SIG-M5 (cell line): Measurements from ENCODE around the gene NRXN3.

Experiments used
- DNase-seq: peaks from one replicate; lab custom pipeline; 2025; lab: John Stamatoyannopoulos, UW

The NRXN3 gene

DNA sequence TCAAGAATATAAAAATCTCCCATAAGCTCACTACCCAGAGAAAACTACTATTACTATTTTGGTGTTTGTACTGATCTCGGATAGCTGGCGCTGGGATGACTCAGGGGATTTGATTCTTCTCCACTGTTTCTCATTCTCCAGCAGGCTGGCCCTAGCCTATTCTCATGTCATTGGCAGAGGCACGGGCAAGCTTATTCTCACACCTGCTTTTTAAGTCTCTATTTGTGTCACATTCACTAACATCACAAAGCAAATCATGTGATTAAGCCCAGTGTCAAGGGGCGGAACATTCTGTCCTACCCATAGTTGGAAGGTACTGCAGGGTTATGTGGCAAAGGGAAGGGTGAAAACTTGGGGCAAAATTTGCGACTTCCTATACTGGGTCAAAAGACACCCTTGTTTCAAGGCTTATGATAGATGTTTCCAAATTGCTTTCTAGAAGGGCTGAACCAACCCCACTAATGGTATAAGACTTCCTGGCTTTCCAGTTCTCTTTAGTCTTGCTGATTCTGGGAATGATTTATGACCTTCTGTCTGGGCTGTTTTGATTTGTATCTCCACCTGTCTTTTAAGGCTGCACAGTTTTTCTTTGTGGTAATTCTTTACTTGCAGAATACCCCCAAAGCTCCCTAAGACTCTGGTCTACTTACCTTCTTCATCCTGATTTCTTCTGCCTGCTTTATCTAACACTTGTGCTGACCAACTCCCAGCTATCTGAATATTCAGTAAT lies 406.4 kb downstream of the NRXN3 start:
- DNase-seq, result no peak

DNA sequence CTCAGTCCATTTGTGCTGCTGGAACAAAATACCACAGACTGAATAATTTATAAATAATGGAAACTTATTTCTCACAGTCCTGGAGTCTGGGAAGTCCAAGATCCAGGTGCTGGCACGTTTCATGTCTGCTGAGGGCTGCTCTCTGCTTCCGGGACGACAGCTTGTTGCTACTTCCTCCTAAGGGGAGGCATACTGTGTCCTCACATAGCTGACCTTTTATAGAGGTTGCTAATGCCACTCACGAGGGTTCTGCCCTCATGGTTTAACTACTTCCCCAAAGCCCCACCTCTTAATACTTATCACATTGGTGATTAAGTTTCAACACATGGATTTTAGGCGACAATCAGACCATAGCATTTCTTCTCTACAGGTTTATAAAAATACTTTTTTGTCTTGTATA lies 411.1 kb downstream of the NRXN3 start:
- no peak for DNase-seq

DNA sequence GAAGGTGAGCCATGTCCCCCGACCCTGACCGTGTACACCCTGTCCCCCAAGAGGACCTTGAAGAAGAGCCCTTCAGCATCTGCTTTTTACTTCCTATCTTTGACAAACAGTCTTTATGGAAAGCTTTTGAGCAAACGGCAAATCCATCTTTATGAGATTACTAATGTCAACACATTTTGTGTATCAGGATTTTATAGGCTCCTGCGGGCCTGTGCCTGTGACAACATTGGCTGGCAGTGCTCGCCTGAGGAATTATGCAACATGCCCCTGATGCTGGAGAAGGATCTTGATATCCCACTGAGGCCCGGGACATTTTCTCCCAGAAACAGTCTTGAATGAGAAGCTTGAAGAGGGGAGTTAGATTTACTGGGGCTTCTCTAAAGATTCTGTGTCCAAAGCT lies 416.5 kb downstream of the NRXN3 start:
- no peak for DNase-seq

GRCh38 chr14:78588906-78589305 lies 418.7 kb downstream of the NRXN3 start:
- DNase-seq, result no peak

- no peak for DNase-seq
Observed at GRCh38 chr14:78592616-78593219, 422.5 kb downstream of the NRXN3 start.

DNA sequence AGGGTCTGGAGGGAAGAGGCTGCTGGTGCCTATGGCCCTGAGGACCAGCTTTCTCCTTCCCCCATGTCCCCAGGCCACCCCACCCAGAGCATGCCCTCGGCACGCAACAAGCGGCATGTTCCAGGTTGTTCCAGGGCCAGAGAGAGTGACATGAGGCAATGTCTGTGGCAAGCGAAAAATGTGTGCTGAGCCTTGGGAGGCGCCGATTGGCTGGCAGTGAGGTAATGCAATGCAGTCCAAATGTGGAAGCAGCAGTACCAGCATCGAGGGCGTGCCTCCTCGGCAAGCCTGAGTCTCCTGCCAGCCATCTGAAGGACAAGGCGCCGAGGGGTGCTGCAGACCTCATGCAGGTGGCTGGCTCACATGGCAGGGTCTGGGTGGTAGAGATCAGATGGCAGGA lies 423.8 kb downstream of the NRXN3 start:
- no peak for DNase-seq

DNA sequence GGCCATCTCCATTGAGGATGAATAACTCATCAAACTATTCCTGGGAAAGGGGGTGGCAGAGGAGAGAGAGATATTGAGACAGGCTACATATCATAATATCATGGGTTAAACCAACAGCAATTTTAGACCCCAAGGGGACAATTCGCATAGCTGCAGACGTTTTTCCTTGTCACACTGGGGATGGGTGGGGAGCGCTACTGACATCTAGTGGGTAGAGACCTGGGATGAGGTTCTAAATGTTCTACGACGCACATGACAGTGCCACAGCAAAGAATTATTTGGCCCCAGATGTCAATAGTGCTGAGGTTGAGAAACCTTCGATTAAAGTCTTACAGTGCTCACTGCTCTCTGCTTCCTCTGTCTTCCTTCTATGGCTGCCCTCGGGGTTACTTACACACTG lies 425.6 kb downstream of the NRXN3 start:
- DNase-seq, result no peak

DNA sequence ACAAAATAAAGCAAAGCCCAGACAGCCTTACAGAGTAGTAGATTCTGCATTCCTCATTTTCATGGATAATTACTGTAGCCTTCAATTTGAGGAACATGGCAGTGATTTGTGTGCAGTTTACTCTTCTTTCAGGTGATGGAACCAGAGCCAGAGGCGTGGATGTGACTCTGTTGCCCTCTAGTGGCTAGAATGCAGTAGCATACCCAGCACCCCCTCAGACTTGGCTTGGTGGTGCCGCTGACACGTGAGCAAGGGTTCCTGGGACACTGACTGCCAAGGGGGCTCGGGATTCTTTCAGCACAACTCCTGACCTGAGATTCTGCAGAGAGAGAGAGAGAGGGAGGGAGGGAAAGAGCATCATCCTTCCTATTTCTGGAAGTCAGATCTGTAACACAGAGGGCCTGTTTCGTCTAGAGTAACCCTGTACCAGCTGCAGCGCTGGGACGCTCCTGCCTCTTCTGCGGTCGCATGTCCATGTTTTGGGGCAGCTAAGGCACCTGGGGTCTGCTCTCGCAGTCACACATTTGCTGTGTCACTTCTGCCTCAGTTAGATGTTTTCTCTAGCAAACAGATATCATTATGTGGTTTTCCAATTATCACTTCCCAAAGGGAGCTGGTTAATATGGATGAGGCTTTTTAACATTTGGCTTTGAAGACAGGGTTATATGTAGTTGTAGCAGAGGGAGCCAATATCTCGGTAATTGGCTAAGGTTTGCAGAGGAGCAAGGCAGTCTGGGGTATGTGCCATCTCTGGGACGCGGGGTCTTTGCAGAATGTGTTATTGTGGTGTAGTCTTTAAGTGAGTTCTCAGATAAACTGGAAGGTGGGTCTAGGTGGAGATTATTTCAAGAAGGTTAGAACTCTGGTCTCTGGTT lies 428.1 kb downstream of the NRXN3 start:
- no peak for DNase-seq

DNA sequence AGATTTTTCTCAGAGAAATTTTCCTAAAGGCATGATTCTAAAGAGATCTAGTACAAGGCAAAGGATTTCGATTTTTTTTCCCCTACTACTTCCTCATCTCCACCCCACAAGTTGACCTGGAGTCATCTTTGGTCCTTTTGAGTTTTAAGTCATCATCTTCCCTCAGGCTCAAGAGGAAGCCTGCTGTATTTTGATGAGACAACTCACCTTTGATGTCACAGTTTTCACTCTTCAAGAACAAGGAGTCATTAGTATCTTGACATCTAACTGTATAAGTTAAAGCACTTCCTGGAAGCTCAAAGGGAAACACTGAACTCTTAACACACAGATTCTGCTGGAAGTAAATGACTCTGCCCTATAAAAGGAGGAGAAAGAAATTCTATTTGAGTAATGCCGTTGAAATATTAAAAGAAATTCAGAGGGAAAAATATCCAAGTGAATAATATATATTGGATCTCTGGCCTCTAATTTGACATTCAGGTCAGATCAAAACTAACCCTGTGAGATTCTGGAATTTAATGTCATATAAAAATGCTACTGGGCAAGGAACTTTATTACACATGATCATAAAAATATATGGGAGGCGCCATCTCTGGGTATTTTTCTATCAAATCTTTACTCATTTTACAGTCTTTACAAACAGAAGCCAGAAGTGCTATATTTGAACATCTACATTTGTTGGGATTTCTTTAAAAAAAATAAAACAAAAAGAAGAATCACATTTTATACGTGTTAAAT lies 435.0 kb downstream of the NRXN3 start:
- DNase-seq, result no peak

DNA sequence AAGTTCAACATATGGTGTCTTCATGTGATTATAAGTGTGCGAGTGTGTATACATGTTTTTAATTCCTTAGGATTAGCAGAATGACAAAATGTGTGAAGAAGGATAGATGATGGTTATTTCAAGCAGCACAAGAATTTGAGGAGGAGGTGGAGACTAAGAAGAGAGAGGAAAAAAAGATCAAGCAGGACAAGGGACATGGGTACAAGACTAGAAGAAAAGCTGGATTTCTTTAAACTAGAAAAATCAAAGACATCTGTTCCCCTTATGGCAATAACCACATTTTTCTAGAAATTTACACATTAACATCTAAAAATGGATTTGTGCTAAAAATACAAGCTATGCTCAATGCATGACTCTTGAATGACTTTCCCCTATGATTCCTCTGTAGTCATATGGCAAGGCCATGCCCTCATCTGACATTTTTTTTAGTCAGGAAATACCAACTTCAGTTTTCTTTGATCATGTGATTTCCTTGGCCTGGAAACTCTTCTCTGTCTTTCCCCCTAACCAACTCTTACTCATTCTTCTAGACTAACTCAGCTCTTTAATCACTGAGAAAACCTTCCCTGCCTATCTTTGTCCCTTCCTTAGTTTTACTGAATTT lies 435.8 kb downstream of the NRXN3 start:
- DNase-seq, result no peak

DNA sequence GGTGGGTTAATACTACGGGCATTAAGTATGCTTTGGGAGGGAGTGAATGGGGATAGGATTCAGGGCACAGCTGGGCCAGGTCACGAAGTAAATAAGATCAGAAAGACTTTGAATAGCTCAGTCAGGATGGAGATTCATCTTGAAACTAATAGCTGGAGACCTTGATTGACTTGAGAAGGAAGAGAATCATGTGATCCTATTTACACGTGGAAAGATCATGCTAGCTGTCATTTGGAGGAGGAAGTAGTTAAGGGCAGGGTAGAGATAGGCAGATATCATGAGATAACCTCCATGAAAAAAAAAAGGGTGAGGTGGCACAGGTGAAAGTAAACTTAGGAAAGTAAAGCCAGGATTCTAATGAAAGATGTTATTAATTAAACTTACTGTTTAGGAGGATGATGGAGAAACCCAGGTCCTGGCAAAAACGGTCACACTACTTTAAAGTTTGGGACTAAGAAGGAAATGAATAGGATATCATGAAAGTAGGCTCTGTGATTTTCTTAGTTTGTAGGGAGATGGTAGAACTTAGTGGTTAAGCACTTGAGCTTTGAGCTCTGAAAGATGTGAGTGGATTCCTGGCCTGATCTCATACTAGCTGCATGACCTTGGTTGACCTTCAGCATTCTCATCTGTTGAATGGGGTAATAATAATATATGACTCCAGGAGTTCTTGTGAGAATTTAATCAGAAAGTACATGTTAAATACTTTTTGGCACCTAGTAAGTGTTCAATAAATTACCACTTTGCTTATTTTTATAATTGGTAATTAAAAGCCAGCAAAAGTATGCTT lies 439.0 kb downstream of the NRXN3 start:
- no peak for DNase-seq

- no peak for DNase-seq
Observed at GRCh38 chr14:78610994-78611393, 440.8 kb downstream of the NRXN3 start.

DNA sequence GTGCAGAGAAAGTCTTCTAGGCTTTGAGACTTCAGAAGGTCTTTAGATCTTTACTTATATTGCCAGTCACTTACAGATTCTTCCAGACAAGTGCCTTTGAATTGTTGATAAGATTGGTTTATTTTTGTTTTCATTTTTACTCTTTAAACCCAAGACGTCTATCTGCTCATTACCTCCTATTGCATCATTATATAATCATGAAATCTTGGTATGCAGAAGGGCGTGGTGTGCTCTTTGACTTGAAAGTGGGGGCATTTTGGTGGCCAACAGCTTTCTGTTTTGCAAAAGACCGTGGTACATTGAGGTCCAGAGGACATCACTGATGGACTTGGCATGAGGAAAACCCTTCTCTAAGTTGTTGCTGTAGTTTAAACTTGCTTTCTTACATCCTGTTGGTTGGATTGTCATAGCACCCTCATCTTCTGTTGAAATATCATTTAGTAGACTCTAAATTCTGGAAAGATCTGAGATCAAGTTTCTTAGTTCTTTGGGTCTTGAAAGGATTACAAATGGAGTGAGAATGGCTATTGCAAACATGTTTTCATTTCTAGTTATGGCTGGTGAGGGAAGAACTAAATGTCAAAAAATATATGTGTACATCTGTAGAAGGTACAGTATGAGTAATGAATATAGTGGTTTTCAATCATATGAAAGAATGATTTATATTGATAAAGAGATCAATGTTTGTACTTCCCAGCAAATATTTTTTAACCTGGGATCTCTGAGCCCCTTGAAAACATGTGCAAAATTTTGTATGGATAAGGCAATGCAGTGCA lies 441.8 kb downstream of the NRXN3 start:
- DNase-seq, result no peak

GRCh38 chr14:78612666-78613065 lies 442.5 kb downstream of the NRXN3 start:
- no peak for DNase-seq

GRCh38 chr14:78614593-78614992 lies 444.4 kb downstream of the NRXN3 start:
- no peak for DNase-seq

GRCh38 chr14:78617735-78618134 lies 447.6 kb downstream of the NRXN3 start:
- no peak for DNase-seq

DNA sequence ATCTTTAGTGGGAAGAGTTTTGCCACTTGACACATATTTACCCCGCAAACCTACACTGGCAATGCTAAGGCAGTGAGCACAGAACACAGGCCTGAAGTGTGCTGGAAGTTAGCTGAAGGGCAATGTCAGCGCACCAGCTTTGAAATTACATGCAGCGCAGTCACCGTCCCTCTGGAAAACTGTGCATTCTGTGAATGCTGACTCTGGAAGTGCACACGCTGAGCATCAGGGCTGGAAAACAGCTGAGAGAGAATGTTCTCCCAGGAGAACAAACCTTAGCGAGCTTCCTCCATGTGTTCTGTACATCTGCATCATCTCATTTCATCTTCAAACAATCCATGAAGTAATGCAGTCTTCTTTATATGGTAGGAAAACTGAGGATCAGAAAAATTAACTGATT lies 448.2 kb downstream of the NRXN3 start:
- no peak for DNase-seq

DNA sequence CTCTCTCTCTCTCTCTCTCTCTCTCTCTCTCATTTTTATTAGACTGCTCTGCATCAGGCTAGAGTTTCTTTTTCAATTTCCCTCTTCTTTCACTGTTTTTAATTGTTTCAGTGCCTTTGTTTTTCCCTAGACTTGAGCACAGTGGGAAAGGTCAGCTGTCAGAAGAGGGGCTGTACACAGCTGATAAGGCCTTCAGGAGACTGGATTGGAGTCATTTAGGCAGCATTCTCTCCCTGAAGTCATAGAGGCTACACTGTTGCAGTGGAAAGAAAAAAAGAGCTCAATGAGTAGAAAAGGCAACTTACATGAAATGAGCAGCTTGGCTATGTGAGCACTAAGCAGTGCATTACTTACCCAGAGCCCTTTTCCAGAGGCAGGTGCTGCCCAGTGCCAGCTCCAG lies 456.9 kb downstream of the NRXN3 start:
- DNase-seq, result no peak

GRCh38 chr14:78631551-78631950 lies 461.4 kb downstream of the NRXN3 start:
- no peak for DNase-seq

DNA sequence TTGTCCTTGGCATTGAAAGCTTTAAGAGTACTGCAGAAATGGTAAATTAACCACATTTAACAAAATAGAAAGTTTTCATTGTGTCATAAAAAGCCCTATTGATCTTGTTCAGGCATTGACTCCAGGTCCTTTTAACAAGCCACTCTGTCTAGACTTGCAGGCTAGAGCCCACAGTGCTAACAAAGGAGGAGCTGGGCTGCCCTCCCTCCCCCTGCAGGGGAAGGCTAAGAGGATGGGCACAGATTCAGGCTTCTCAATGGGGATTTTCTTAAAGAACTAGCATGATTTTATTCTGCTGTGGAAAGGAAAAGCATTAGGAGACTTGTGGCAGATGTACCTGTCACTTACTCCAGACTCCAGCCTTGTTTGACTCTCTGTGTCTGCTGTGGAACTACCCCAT lies 463.6 kb downstream of the NRXN3 start:
- DNase-seq, result no peak
